ENCODE results near the gene PLEKHA7. TPM values are rescaled to one million over a fixed set of nuclear protein-coding genes. Genes with fewer than 3 reads are reported as not detected.

Gene PLEKHA7
- total RNA-seq, 3 donors from 2014 or later = 9.8 to 54.6 (median 36.7) TPM

GRCh38 chr11:16902781-16903378 is 111.3 kb downstream of the PLEKHA7 start:
- no peak overlapping the region for H3K27ac ChIP-seq
- intact Hi-C loops (cut with DNase I; ENCODE audit: low total_unique reads) = no loop called here

GRCh38 chr11:16902182-16902581 is 112.0 kb downstream of the PLEKHA7 start:
- H3K36me3 ChIP-seq = no peaks in the 10 kb centered on the region
- no peaks in the 10 kb centered on the region for H3K27me3 ChIP-seq
- no peak for DNase-seq (ENCODE audit: low spot score in 2 of 2)
- H3K9me3 ChIP-seq = no peaks in the 10 kb centered on the region
- no peak overlapping the region for H3K27ac ChIP-seq
- intact Hi-C loops (cut with DNase I; ENCODE audit: low total_unique reads) = no loop called here
- no peak for TF ChIP-seq CTCF (IDR thresholded peaks at IDR 0.05)
- no peak overlapping the region for H3K4me3 ChIP-seq
- peaks cover 0 to 5% of the 10 kb centered on the region in 2 donors for H3K4me1 ChIP-seq

More at GRCh38 chr11:16902781-16903378, 111.3 kb downstream of the PLEKHA7 start:
- Histone ChIP-seq H3K27me3 (no peaks in the 10 kb centered on the region), H3K9me3 (no peaks in the 10 kb centered on the region), H3K36me3 (no peaks in the 10 kb centered on the region), H3K4me3 (no peak overlapping the region), H3K4me1 (no peaks in the 10 kb centered on the region)
- TF ChIP-seq POLR2AphosphoS5 (IDR thresholded peaks at IDR 0.05) (no peak), CTCF (IDR thresholded peaks at IDR 0.05) (no peak), POLR2A (IDR thresholded peaks at IDR 0.05) (no peak)
- DNase-seq (ENCODE audit: low spot score in 2 of 2) = no peak

GRCh38 chr11:16900491-16900890 is 113.7 kb downstream of the PLEKHA7 start:
- DNase-seq (ENCODE audit: low spot score in 2 of 2) = no peak

GRCh38 chr11:16899708-16900303 is 114.4 kb downstream of the PLEKHA7 start:
- intact Hi-C loops (cut with DNase I; ENCODE audit: low total_unique reads) = no loop called here
- Histone ChIP-seq H3K36me3 (no peaks in the 10 kb centered on the region), H3K27ac (no peak overlapping the region), H3K4me3 (no peak overlapping the region), H3K9me3 (no peaks in the 10 kb centered on the region), H3K27me3 (no peaks in the 10 kb centered on the region), H3K4me1 (peaks cover 0 to 5% of the 10 kb centered on the region in 2 donors)
- TF ChIP-seq POLR2A (IDR thresholded peaks at IDR 0.05) (no peak), CTCF (IDR thresholded peaks at IDR 0.05) (no peak), POLR2AphosphoS5 (IDR thresholded peaks at IDR 0.05) (no peak)
- DNase-seq (ENCODE audit: low spot score in 2 of 2) = no peak

More at GRCh38 chr11:16900491-16900890, 113.7 kb downstream of the PLEKHA7 start:
- Histone ChIP-seq H3K9me3 (no peaks in the 10 kb centered on the region), H3K27ac (no peak overlapping the region), H3K27me3 (no peaks in the 10 kb centered on the region), H3K4me1 (peaks cover 0 to 5% of the 10 kb centered on the region in 2 donors), H3K4me3 (no peak overlapping the region), H3K36me3 (no peaks in the 10 kb centered on the region)
- TF ChIP-seq POLR2AphosphoS5 (IDR thresholded peaks at IDR 0.05) = no peak
- TF ChIP-seq CTCF (IDR thresholded peaks at IDR 0.05) = no peak
- TF ChIP-seq POLR2A (IDR thresholded peaks at IDR 0.05) = no peak
- intact Hi-C loops (cut with DNase I; ENCODE audit: low total_unique reads) = no loop called here

GRCh38 chr11:16898274-16898985 is 115.8 kb downstream of the PLEKHA7 start:
- intact Hi-C loops (cut with DNase I; ENCODE audit: low total_unique reads) = no loop called here
- no peaks in the 10 kb centered on the region for H3K36me3 ChIP-seq
- H3K27ac ChIP-seq = peak overlapping the region in 1 of 2 donors; percentile 50

More at GRCh38 chr11:16898274-16898985, 115.8 kb downstream of the PLEKHA7 start:
- peaks cover 0 to 5% of the 10 kb centered on the region in 2 donors for H3K4me1 ChIP-seq
- no peak overlapping the region for H3K4me3 ChIP-seq
- H3K27me3 ChIP-seq = no peaks in the 10 kb centered on the region
- no peak for DNase-seq (ENCODE audit: low spot score in 2 of 2)
- no peak for TF ChIP-seq CTCF (IDR thresholded peaks at IDR 0.05)
- no peak for TF ChIP-seq POLR2AphosphoS5 (IDR thresholded peaks at IDR 0.05)
- TF ChIP-seq POLR2A (IDR thresholded peaks at IDR 0.05) = no peak
- no peaks in the 10 kb centered on the region for H3K9me3 ChIP-seq

All from breast epithelium (tissue), 4 donors.